H4 (cell line): Measurements from ENCODE around the gene TCF4. TPM values are rescaled to one million over a fixed set of nuclear protein-coding genes. Genes with fewer than 3 reads are reported as not detected.
A peak's percentile ranks its signal among the peaks of the same experiment; 100 is the strongest.

ENCODE experiments used
- DNase-seq: peaks from one replicate; pipeline ENCODE4 v3.0.0-alpha.2; 2015; ENCODE audit warnings: low spot score
- total RNA-seq: library from RNA; depleted of rRNA; stranded (reverse); fragments of >200 nt; shearing (Covaris generic); gene quantifications from 2 replicates; pipeline ENCODE4 v1.2.3, GENCODE V29; 2014; rRNA removed

Gene TCF4
- total RNA-seq: 17.1 and 30.7 TPM in 2 replicates

GRCh38 chr18:55588111-55588869 lies at the start of gene TCF4:
TSS of gene TCF4 (minus strand) at chr18:55588192. CDS start at chr18:55587116, 1,076 bp downstream.
- DNase-seq: peak; percentile 34

GRCh38 chr18:55637204-55637603 lies 49.2 kb upstream of the TCF4 start:
- no peak for DNase-seq

GRCh38 chr18:55635439-55635838 lies 47.4 kb upstream of the TCF4 start:
- no peak for DNase-seq

GRCh38 chr18:55634545-55634944 lies 46.6 kb upstream of the TCF4 start:
- no peak for DNase-seq

- no peak for DNase-seq
Measured at GRCh38 chr18:55633032-55633431, 45.0 kb upstream of the TCF4 start.

- DNase-seq: no peak
Measured at GRCh38 chr18:55629133-55629532, 41.1 kb upstream of the TCF4 start.

GRCh38 chr18:55627007-55627406 lies 39.0 kb upstream of the TCF4 start:
- DNase-seq: no peak

GRCh38 chr18:55625901-55626300 lies 37.9 kb upstream of the TCF4 start:
- DNase-seq: no peak

- no peak for DNase-seq
Measured at GRCh38 chr18:55623626-55624025, 35.6 kb upstream of the TCF4 start.

- DNase-seq: no peak
Measured at GRCh38 chr18:55610506-55610905, 22.5 kb upstream of the TCF4 start.

- no peak for DNase-seq
Measured at GRCh38 chr18:55609160-55609825, 21.3 kb upstream of the TCF4 start.

GRCh38 chr18:55608497-55608896 lies 20.5 kb upstream of the TCF4 start:
- DNase-seq: no peak

GRCh38 chr18:55607773-55608172 lies 19.8 kb upstream of the TCF4 start:
- no peak for DNase-seq

GRCh38 chr18:55605733-55606338 lies 17.8 kb upstream of the TCF4 start:
- no peak for DNase-seq

GRCh38 chr18:55603775-55604174 lies 15.8 kb upstream of the TCF4 start:
- no peak for DNase-seq

- DNase-seq: no peak
Measured at GRCh38 chr18:55593888-55594287, 5.9 kb upstream of the TCF4 start.

- no peak for DNase-seq
Measured at GRCh38 chr18:55592572-55592971, 4.6 kb upstream of the TCF4 start.

- DNase-seq: no peak
Measured at GRCh38 chr18:55592106-55592505, 4.1 kb upstream of the TCF4 start.

GRCh38 chr18:55589625-55590291 lies 1.8 kb upstream of the TCF4 start:
- peak; percentile 88 for DNase-seq

GRCh38 chr18:55588870-55589595 lies 1.0 kb upstream of the TCF4 start:
- DNase-seq: no peak

GRCh38 chr18:55587418-55588110 lies 428 bp downstream of the TCF4 start:
- DNase-seq: peak; percentile 6
